HG03039 (cell line): ENCODE data around the gene TNIP1.

Source experiments
- ATAC-seq: cut with Tn5 transposase; IDR thresholded peaks from one replicate; pipeline ENCODE4 v1.9.1; 2021; ENCODE audit warnings: mild to moderate bottlenecking, moderate library complexity; ENCODE audit not compliant: unreplicated experiment

The TNIP1 gene

GRCh38 chr5:151084363-151084762 is 3.5 kb upstream of the TNIP1 start:
- ATAC-seq: no peak

- no peak for ATAC-seq
These were observed 2.3 kb upstream of the TNIP1 start for GRCh38 chr5:151083081-151083676.

GRCh38 chr5:151082282-151082902 is 1.6 kb upstream of the TNIP1 start:
- no peak for ATAC-seq

GRCh38 chr5:151081431-151082281 is 822 bp upstream of the TNIP1 start:
- no peak for ATAC-seq

GRCh38 chr5:151079838-151080612 is 809 bp downstream of the TNIP1 start:
- no peak for ATAC-seq

- ATAC-seq: peak; percentile 33
These were observed 2.2 kb downstream of the TNIP1 start for GRCh38 chr5:151078490-151079262.

GRCh38 chr5:151077967-151078366 is 2.9 kb downstream of the TNIP1 start:
- ATAC-seq: no peak

GRCh38 chr5:151077419-151077818 is 3.4 kb downstream of the TNIP1 start:
- ATAC-seq: no peak

GRCh38 chr5:151076616-151077015 is 4.2 kb downstream of the TNIP1 start:
- ATAC-seq: no peak

GRCh38 chr5:151075698-151076331 is 5.0 kb downstream of the TNIP1 start:
- ATAC-seq: no peak

- ATAC-seq: no peak
These were observed 6.3 kb downstream of the TNIP1 start for GRCh38 chr5:151074557-151074956.

- ATAC-seq: no peak
These were observed 7.6 kb downstream of the TNIP1 start for GRCh38 chr5:151073280-151073679.

- ATAC-seq: no peak
These were observed 8.2 kb downstream of the TNIP1 start for GRCh38 chr5:151072630-151073025.

- no peak for ATAC-seq
These were observed 8.8 kb downstream of the TNIP1 start for GRCh38 chr5:151071848-151072629.

- ATAC-seq: no peak
These were observed 9.8 kb downstream of the TNIP1 start for GRCh38 chr5:151071021-151071420.

- ATAC-seq: no peak
These were observed 10.4 kb downstream of the TNIP1 start for GRCh38 chr5:151070449-151070848.

- peak; percentile 45 for ATAC-seq
These were observed 12.2 kb downstream of the TNIP1 start for GRCh38 chr5:151068433-151069197.

GRCh38 chr5:151067632-151068432 is 13.0 kb downstream of the TNIP1 start:
- ATAC-seq: peak; percentile 18
